Medulla oblongata (tissue), 1 donor: Measurements from ENCODE around the gene TANGO6.
"Not testable (repeated sequence)": the region's sequence is repeated elsewhere in the genome, so short reads cannot be mapped to it uniquely, and the experiment has no call there.

Source experiments
- DNase-seq: peaks from one replicate; pipeline ENCODE4 v3.0.0-alpha.2; 2015; ENCODE audit errors: extremely low spot score

The TANGO6 gene

DNA sequence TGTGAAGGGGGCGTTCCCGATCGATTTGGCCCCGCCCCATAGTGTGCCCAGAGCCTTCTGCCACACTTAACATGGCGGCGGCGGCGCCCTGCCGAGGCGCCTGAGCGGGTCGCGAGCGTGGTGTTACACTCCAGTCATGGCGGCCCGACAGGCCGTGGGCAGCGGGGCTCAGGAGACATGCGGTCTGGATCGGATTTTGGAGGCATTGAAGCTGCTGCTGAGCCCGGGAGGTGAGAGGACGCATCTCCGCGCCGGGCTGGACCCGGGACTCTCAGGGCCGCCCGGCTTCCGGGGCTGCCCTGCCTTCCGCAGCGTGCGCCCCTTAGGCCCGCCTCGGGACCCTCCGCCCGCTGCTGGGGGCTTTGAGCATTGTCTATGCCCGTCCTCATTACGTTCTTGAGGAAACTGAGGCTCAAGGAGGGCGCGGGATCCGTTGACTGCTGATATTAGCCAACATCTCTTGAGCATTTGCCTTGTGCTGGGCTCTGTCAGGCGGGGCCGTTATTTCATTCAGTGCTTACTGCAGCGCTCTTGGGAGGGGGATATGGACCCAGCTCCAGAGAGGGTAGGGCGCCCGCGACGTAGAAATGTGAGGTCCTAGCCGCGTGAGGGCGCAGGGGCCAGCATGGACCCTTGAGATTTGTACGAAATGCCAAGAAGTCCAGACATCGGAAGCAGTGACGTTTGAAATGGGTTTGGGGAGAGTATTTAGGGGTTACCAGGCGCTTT lies at the start of gene TANGO6:
Gene TANGO6, plus strand, starts transcription at position 50 of the 729 bp plus-strand sequence. Its CDS starts 87 bp downstream, at position 137.
- DNase-seq = peak; percentile 88

GRCh38 chr16:68798398-68798797 lies 44.9 kb upstream of the TANGO6 start:
- no peak for DNase-seq

DNA sequence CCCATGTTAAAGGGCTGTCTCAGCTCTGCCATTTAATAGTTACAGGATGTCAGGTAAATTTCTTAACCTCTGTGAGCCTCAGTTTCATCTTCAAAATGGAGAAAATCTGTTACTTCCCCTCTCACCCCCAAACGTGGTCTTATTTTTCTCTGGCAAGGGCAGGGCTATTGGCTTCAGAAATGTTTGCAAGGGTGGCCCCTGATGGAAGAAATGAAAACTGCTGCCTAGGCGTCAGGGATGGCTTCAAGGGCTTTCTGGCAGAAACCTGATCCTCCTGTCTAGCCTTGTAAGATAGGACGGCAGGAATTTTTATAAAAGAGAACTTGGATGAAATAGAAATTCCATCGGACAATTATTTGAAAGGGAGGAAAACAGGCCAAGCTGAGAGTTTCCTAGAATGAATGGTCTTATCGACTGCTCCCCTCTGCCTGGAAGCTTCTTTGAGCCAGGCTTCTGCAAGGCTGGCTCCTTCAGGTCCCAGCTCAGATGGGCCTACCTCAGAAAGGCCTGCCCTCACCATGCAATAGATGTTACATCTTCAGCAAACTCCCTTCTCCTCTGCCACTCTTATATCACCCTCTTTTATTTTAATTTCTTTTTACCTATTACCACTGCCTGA lies 43.0 kb upstream of the TANGO6 start:
- peak; percentile 89 for DNase-seq

GRCh38 chr16:68802190-68802589 lies 41.1 kb upstream of the TANGO6 start:
- no peak for DNase-seq

DNA sequence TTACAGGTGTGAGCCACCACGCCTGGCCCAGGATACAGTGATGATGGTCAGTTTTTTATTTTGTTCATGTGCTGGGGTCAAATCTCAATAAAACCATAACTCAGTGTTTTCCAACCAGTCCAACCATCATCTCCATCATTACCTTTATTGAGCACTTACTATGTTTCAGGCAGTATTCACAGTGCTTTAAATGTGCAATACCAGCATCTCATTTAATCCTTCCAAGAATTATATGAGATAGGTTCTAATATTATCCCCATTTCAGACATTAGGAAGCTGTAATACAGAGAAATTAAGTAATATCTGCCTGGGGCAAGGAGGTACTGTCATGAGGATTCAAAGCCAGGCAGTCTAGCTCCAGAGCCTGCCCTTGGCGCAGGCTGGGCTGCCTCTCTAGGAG lies 36.9 kb upstream of the TANGO6 start:
- DNase-seq = no peak

- no peak for DNase-seq
Observed at GRCh38 chr16:68806981-68807380, 36.4 kb upstream of the TANGO6 start.

- DNase-seq = no peak
Observed at GRCh38 chr16:68814516-68814915, 28.8 kb upstream of the TANGO6 start.

DNA sequence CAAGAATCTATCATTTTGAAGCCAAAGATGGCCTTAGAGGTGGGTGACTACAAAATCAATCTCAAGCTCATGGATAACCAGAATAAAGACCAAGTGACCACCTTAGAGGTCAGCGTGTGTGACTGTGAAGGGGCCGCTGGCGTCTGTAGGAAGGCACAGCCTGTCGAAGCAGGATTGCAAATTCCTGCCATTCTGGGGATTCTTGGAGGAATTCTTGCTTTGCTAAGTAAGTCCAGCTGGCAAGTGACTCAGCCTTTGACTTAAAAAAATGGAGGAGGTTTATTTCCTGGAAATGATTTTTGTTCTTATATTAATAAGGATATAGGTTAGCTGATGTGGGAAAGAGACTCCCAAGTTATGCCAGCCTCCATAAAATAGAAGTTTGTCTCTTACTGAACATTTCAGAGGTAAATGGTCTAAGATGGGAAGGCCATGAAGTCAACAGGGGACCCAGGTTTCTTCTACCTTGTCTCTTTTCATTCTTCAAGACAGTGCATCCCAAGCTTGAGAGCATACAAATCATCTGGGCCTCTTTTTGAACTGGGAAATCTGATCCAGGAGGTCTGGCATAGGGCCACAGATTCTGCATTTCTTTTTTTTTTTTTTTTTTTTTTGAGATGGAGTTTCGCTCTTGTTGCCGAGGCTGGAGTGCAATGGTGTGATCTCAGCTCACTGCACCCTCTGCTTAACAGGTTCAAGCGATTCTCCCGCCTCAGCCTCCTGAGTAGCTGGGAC lies 19.8 kb upstream of the TANGO6 start:
- DNase-seq = no peak

DNA sequence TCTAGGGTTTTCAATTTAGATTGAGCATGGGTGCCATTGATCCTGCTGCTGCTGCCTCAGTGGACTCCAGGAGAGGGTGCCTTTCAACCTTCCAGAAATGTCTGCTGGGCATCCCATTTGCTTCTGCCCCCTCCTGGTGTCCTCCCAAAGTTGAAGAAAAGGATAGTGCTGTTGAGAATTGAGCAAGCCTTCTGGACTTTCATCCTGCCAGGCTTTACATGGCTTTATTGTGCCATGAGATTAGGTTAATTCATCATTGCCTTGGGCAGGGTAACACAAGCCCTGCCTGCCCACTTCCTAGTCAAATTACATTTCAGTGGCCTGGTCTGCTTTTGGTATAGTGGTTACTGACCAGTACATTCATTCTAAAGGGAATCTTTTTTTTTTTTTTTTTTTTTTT lies 17.9 kb upstream of the TANGO6 start:
- no peak for DNase-seq

DNA sequence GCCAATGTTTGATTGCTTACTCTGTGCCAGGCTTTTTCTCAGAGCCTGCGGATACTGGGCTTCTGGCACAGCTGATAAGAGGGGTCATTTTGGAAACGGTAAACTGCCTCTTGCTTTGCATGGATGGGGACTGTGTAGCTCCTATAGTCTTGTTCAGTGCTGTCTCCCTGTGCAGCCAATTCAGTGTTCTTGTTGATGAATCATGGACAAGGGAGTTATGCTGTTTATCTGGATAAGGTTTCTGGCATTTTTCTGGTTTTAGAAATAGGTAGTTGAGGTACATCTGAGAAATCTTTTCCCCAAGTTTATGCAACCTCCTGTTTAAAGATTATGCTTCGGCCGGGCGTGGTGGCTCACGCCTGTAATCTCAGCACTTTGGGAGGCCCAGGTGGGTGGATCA lies 16.7 kb upstream of the TANGO6 start:
- DNase-seq = no peak

- no peak for DNase-seq
Observed at GRCh38 chr16:68833251-68833650, 10.1 kb upstream of the TANGO6 start.

GRCh38 chr16:68834550-68834949 lies 8.8 kb upstream of the TANGO6 start:
- no peak for DNase-seq

DNA sequence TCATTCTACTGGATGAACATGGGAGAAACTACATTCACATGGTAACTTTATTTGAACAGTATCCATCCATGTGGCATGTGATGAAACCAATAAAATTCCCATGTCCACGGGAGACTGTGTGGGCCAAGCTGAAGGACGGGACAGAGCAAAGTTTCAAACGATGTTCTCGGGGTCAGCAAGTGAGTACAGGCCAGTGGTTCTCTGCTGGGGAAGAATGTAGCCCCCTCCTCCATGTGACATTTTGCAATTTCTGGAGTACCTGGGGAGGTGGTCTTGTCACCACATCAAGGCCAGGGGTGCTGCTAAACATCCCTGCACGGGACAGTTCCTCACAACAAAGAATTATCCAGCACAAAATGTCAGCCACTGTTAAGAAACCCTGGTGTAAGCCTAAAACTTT lies 7.4 kb upstream of the TANGO6 start:
- DNase-seq = no peak

DNA sequence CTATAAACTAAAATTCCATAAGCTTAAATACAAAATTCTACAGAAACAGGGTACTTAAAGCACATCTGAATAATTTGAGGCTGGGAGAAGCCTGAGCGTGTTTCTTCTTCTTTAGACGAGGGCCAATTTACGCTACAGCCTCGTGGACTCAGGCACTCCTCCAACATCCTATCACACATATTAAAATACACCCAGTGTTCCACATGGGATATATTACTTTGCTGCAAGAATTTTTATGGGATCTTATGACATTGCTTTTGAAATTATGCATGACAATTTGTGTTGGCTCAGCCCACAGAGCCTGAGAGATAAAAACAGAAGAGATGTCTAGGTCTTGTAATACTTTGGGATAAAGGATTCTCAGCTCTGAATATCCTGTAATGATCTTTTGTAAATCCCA lies 3.5 kb upstream of the TANGO6 start:
- DNase-seq = no peak

GRCh38 chr16:68842964-68843481 lies 308 bp upstream of the TANGO6 start:
- not testable (repeated sequence) for DNase-seq

GRCh38 chr16:68844211-68844564 lies 857 bp downstream of the TANGO6 start:
- no peak for DNase-seq

DNA sequence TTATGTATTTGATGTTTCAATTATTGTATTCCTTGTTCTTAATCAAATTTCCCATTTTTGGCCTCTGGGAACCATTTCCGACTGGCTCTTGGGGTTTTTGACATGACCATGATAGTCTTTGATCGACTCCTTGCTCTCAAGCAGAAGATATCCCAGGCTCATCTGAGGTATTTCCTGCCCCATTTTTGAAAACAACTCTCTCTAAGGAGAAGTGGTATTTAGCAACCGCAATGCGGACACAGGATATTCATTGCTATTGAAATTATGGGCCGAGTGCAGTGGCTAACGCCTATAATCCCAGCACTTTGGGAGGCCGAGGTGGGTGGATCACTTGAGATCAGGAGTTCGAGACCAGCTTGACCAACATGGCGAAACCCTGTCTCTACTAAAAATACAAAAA lies 5.5 kb downstream of the TANGO6 start:
- no peak for DNase-seq

DNA sequence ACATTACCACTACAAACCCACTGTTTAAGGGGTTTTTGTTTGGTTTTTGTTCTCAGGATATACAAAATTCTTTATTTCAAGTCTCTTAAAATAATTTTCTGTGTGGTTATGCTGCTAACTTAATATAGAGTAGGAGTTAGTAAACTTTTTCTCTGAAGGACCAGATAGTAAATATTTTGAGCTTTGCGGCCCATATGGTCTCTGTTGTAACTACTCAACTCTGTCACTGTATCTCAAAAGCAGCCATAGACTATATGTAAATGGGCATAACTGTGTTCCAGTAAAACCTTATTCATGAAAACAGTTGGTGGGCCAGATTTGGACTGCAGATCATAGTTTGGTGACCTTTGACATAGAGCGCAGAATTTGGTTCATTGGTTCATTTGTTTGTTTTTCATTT lies 7.2 kb downstream of the TANGO6 start:
- DNase-seq = no peak

DNA sequence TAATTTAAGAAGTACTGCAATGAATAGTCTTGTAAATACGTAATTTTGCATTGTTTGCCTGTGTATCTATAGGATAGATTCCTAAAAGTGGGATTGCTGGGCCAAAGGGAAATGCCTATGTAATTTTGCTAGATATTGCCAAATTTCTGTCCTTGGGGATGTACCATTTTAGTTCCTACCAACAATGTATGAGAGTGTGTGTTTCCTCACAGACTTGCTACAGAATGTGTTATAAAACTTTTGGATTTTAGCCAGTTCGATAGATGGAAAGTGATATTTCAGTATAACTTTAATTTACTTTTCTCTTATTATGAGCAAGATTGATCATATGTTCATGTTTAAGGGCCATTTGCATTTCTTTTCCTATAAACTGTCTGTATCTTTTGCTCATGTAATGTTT lies 8.3 kb downstream of the TANGO6 start:
- no peak for DNase-seq

DNA sequence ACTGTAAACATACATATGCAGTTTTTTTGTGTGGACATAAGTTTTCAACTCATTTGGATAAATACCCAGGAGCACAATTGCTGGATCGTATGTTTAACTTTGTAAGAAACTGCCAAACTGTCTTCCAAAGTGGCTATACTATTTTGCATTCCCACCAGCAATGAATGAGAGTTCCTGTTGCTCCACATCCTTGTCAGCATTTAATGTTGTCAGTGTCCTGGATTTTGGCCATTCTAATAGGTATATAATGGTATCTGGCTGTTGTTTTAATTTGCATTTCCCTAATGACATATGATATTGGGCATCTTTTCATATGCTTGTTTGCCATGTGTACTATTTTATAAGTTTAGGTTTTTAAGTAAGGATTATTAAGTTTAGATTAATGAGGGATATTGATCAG lies 14.1 kb downstream of the TANGO6 start:
- DNase-seq = no peak

GRCh38 chr16:68859828-68860227 lies 16.5 kb downstream of the TANGO6 start:
- no peak for DNase-seq

DNA sequence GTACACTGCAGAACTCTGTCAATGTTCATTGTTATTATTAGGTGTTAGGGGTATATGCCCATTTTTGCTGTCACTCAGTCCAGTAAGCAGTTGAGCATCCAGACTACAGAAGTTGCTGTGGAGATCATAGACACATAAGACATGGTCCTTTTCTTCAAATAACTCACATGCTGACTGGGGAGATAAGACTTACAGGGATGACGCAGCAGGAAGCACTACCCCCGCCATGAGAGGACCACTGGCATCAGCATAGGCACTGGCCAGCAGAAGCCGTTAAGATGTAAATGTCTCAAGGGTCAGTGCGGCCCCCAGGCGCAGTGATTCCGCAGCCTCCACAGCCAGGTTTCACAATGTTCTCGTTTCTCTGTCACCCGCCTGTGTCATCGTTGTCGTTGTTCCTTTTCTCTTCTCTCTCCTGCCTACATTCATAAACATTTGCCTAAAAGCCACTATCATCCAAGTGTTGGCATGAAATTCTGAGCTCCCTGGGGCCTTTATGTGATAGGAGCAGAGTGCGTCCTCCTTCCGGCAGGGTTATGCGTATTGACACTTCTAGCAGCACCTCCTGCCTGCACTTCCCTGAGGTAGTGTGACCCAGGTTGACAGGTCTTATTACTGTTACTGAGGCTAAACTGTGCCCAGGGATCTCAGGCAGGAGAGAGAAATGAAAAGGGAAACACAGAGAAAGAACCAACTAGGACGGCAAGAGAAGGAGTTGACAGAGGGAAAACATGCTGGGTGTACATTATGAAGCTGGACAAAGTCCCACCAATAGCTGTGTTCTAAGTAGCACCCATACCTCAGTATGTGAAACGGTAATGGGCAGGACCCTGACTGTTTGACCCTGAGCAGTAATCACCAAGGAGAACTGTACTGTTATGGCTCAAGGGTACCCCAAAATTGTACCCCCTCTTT lies 17.9 kb downstream of the TANGO6 start:
- DNase-seq = no peak
